ENCODE results near the gene KCNIP4. TPM values are rescaled to one million over a fixed set of nuclear protein-coding genes. Genes with fewer than 3 reads are reported as not detected.

KCNIP4 gene
- total and polyA plus RNA-seq, 2 experiments from 2014 or later = 0.14 to 0.63 TPM

- no peak overlapping the region for H3K4me2 ChIP-seq
- Mint-ChIP-seq H3K4me3 (no peak overlapping the region), H3K4me1 (no peaks in the 10 kb centered on the region; the same call in 2 of the 3 replicates), H3K27ac (no peak overlapping the region), H3K27me3 (ENCODE audit: insufficient read depth, low read depth, poor library complexity) (no peaks in the 10 kb centered on the region), H3K36me3 (ENCODE audit: low read depth) (peaks cover 3% of the 10 kb centered on the region; the same call in 2 of the 3 replicates), H3K9me3 (no peaks in the 10 kb centered on the region)
- no peaks in the 10 kb centered on the region for H3K36me3 ChIP-seq (ENCODE audit: insufficient read depth)
- TF ChIP-seq CTCF (conservative IDR thresholded peaks at IDR 0.05; ENCODE audit: low read depth in 2 of 2) (no peak), JUNB (IDR thresholded peaks at IDR 0.05; ENCODE audit: unreplicated experiment) (no peak), ZNF114 (CRISPR knock-in tag; IDR thresholded peaks at IDR 0.05) (no peak), CREB1 (CRISPR knock-in tag; IDR thresholded peaks at IDR 0.05; ENCODE audit: low read depth) (no peak), NANOG (IDR thresholded peaks at IDR 0.05; ENCODE audit: borderline replicate concordance) (no peak), ZNF462 (CRISPR knock-in tag; IDR thresholded peaks at IDR 0.05) (no peak), REST (IDR thresholded peaks at IDR 0.05; ENCODE audit: unreplicated experiment) (no peak), POLR2AphosphoS5 (IDR thresholded peaks at IDR 0.05; ENCODE audit: low read depth) (no peak), ZNF331 (CRISPR knock-in tag; IDR thresholded peaks at IDR 0.05; ENCODE audit: low read depth) (no peak), STAT1 (IDR thresholded peaks at IDR 0.05; ENCODE audit: unreplicated experiment) (no peak), EZH2 (IDR thresholded peaks at IDR 0.05; ENCODE audit: low read depth, unreplicated experiment) (no peak), EZH2phosphoT487 (IDR thresholded peaks at IDR 0.05; ENCODE audit: unreplicated experiment) (no peak), ETS1 (IDR thresholded peaks at IDR 0.05) (no peak)
- H3K79me2 ChIP-seq (replicated peaks; ENCODE audit: insufficient read depth) = no peaks in the 10 kb centered on the region
- no peak overlapping the region for H2AFZ ChIP-seq
- H3K4me1 ChIP-seq (ENCODE audit: insufficient read depth) = no peaks in the 10 kb centered on the region
- H3F3A ChIP-seq (replicated peaks; ENCODE audit: low read depth) = no peaks in the 10 kb centered on the region
- ATAC-seq (no peak), DNase-seq (ENCODE audit: low spot score) (no peak)
- H3K27me3 ChIP-seq (ENCODE audit: insufficient read depth) = no peaks in the 10 kb centered on the region
- H3K27ac ChIP-seq (ENCODE audit: low read depth) = no peak overlapping the region
- no peaks in the 10 kb centered on the region for H4K20me1 ChIP-seq (replicated peaks; ENCODE audit: insufficient read depth)
- H3K9me2 ChIP-seq (ENCODE audit: insufficient read depth) = no peaks in the 10 kb centered on the region
- no peak overlapping the region for H3K4me3 ChIP-seq
Observed at GRCh38 chr4:21830272-21830671, 118.3 kb downstream of the KCNIP4 start.
